Measurements from ENCODE around the gene GRK1. TPM values are rescaled to one million over a fixed set of nuclear protein-coding genes. Genes with fewer than 3 reads are reported as not detected.

GRK1 gene
- total RNA-seq, 2 donors from 2014 or later = 0.10 TPM; not detected in 1

DNA sequence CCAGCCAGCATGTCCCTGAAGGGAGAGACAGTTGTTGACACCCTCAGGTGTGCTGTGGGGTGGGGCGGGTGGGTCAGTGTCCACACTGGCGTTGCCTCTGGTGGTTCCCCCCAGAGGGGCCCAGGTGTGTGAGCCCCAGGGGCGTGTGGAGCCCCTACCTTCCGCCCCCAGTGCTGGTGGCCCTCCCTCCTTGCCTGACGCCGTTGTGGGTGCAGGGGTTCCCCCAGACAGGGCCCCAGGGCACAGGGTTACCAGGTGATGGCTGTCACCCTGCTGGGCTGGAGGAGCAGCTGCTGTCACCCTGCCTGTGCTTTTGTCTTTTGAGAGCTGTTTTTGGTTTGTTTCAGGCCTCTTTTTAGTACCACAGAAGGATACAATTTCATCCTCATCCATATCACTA lies 36.2 kb upstream of the GRK1 start:
- no peak overlapping the region for H3K9ac ChIP-seq (ENCODE audit: low read depth in 2 of 2, low read length in 2 of 2)
- intact Hi-C loops (cut with DNase I) = no loop called here
- no peaks in the 10 kb centered on the region for H3K4me1 ChIP-seq
- TF ChIP-seq CTCF (IDR thresholded peaks at IDR 0.05) = no peak
- no peak for DNase-seq
- no peak overlapping the region for H3K27ac ChIP-seq
- no peak overlapping the region for H3K4me3 ChIP-seq
- H3K9me3 ChIP-seq = no peaks in the 10 kb centered on the region
- no peaks in the 10 kb centered on the region for H3K27me3 ChIP-seq
- no peaks in the 10 kb centered on the region for H3K36me3 ChIP-seq

DNA sequence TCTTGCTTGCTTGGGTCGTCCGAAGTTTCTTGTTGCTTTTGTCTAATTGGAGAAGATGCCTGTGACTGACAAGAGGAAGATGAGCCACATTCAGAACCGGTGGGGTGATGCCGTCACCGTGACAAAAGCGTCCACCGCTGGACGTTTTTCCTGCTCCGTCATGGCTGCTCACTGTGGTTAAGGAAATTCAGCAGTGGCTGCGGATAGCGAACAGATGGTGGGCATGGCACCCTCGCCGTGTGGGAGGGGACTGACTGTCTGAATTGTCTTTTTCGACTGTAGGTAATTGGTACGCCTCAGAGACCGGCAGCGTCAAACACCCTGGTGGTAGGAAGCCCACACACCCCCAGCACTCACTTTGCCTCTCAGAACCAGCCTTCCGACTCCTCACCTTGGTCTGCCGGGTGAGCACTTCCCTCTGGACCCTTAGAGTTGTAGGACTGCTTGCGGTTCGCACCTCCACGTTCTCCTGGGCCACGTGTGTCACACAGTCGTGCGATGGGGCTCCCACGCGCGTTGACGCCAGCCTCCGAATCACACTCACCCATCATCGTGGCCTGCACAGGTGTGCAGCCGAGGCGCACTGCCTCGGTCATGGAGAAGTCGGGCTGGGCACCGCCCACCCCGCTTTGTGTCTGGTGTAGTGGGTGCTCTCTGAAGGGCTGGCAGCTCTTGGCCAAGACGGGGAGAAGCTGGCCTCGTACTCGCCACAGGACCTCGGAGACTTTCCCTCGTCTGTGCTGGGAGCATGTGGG lies 35.5 kb upstream of the GRK1 start:
- Histone ChIP-seq H3K36me3 (no peaks in the 10 kb centered on the region), H3K27ac (no peak overlapping the region), H3K4me3 (no peak overlapping the region), H3K9ac (ENCODE audit: low read depth in 2 of 2, low read length in 2 of 2) (no peak overlapping the region), H3K4me1 (no peaks in the 10 kb centered on the region), H3K9me3 (no peaks in the 10 kb centered on the region), H3K27me3 (no peaks in the 10 kb centered on the region)
- no peak for TF ChIP-seq CTCF (IDR thresholded peaks at IDR 0.05)
- no peak for DNase-seq
- intact Hi-C loops (cut with DNase I) = no loop called here

DNA sequence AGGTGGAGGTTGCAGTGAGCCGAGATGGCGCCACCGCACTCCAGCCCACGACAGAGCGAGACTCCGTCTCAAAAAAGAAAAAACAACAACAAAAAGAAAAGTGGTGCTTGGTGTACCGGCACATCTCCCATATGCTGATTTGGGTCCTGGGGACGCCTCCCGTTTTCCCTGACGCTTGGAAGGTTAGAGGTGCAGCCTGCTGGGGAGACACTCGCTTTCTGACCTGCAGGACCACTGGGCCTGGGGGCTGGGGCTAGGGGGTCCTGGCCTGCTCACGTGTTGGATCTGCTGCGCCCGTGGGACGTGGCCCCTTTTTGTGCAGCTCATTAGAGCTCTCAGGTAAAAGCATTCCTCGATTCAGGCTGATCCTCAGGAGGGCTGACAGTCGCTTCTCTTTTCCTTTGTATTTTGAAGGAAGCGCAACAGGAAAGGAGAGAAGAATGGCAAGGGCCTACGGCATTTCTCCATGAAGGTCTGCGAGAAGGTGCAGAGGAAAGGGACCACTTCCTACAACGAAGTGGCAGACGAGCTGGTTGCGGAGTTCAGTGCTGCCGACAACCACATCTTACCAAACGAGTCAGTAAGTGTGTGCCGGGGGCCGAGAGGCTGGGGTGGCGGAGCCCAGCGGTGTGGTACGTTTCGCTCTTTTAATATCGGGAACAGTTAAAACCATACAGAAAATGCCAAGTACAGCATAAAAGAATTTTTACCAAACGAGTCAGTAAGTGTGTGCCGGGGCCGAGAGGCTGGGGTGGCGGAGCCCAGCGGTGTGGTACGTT lies 34.1 kb upstream of the GRK1 start:
- no peak for DNase-seq

DNA sequence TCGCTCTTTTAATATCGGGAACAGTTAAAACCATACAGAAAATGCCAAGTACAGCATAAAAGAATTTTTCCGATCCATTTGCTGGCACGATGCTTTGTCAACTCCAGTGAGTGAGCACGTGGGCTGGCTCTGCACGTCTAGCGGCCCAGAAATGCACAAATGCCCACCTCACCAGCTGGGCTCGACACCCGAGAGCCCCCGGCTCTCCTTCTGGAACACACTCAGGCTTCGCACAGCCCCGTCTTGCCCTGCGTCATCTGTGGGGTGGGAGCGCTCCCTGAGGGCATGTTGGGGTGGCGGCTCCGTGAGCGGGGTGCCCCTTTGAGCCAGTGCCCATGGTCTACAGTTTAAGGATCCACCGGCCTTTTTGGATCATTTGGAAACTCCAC lies 33.5 kb upstream of the GRK1 start:
- H3K27ac ChIP-seq = no peak overlapping the region
- intact Hi-C loops (cut with DNase I) = no loop called here
- peaks cover 4% of the 10 kb centered on the region for H3K36me3 ChIP-seq
- H3K4me1 ChIP-seq = no peaks in the 10 kb centered on the region
- H3K27me3 ChIP-seq = no peaks in the 10 kb centered on the region
- H3K9ac ChIP-seq (ENCODE audit: low read depth in 2 of 2, low read length in 2 of 2) = no peak overlapping the region
- H3K4me3 ChIP-seq = no peak overlapping the region
- DNase-seq = no peak
- no peaks in the 10 kb centered on the region for H3K9me3 ChIP-seq
- no peak for TF ChIP-seq CTCF (IDR thresholded peaks at IDR 0.05)

More for the DNA sequence above, 34.1 kb upstream of the GRK1 start:
- no peak overlapping the region for H3K4me3 ChIP-seq
- H3K27me3 ChIP-seq = no peaks in the 10 kb centered on the region
- H3K36me3 ChIP-seq = no peaks in the 10 kb centered on the region
- H3K4me1 ChIP-seq = no peaks in the 10 kb centered on the region
- H3K9ac ChIP-seq (ENCODE audit: low read depth in 2 of 2, low read length in 2 of 2) = no peak overlapping the region
- no peak for TF ChIP-seq CTCF (IDR thresholded peaks at IDR 0.05)
- H3K9me3 ChIP-seq = no peaks in the 10 kb centered on the region
- intact Hi-C loops (cut with DNase I) = no loop called here
- H3K27ac ChIP-seq = no peak overlapping the region

- Histone ChIP-seq H3K4me1 (no peaks in the 10 kb centered on the region), H3K4me3 (no peak overlapping the region), H3K27me3 (no peaks in the 10 kb centered on the region), H3K36me3 (peaks cover 4% of the 10 kb centered on the region), H3K9me3 (no peaks in the 10 kb centered on the region), H3K9ac (ENCODE audit: low read depth in 2 of 2, low read length in 2 of 2) (no peak overlapping the region), H3K27ac (no peak overlapping the region)
- no peak for DNase-seq
- intact Hi-C loops (cut with DNase I) = no loop called here
- no peak for TF ChIP-seq CTCF (IDR thresholded peaks at IDR 0.05)
These were observed 32.6 kb upstream of the GRK1 start for GRCh38 chr13:113634279-113635047.
